T follicular helper cell (primary cell): ENCODE results near the gene ZDHHC11.
"Not testable (repeated sequence)": the region's sequence is repeated elsewhere in the genome, so short reads cannot be mapped to it uniquely, and the experiment has no call there.

Experiments used
- DNase-seq: peaks from one replicate; pipeline ENCODE4 v3.0.0-alpha.2; 2020; ENCODE audit warnings: low read depth

The ZDHHC11 gene

GRCh38 chr5:761059-761771 is 89.6 kb downstream of the ZDHHC11 start:
- DNase-seq = no peak

- no peak for DNase-seq
Measured at GRCh38 chr5:760363-761058, 90.3 kb downstream of the ZDHHC11 start.

GRCh38 chr5:759781-760362 is 90.9 kb downstream of the ZDHHC11 start:
- no peak for DNase-seq

- peak; percentile 50 for DNase-seq
Measured at GRCh38 chr5:759111-759751, 91.6 kb downstream of the ZDHHC11 start.

- no peak for DNase-seq
Measured at GRCh38 chr5:758698-759053, 92.1 kb downstream of the ZDHHC11 start.

- no peak for DNase-seq
Measured at GRCh38 chr5:757931-758697, 92.7 kb downstream of the ZDHHC11 start.

GRCh38 chr5:757346-757930 is 93.3 kb downstream of the ZDHHC11 start:
- DNase-seq = no peak

GRCh38 chr5:756865-757345 is 93.9 kb downstream of the ZDHHC11 start:
- no peak for DNase-seq

GRCh38 chr5:756171-756570 is 94.6 kb downstream of the ZDHHC11 start:
- no peak for DNase-seq

GRCh38 chr5:754143-754632 is 96.6 kb downstream of the ZDHHC11 start:
- DNase-seq = not testable (repeated sequence)

- DNase-seq = not testable (repeated sequence)
Measured at GRCh38 chr5:753567-754142, 97.1 kb downstream of the ZDHHC11 start.

- DNase-seq = not testable (repeated sequence)
Measured at GRCh38 chr5:752532-753115, 98.2 kb downstream of the ZDHHC11 start.

- not testable (repeated sequence) for DNase-seq
Measured at GRCh38 chr5:751992-752391, 98.8 kb downstream of the ZDHHC11 start.

- no peak for DNase-seq
Measured at GRCh38 chr5:751496-751895, 99.3 kb downstream of the ZDHHC11 start.

GRCh38 chr5:750226-750625 is 100.6 kb downstream of the ZDHHC11 start:
- DNase-seq = not testable (repeated sequence)

- DNase-seq = no peak
Measured at GRCh38 chr5:749101-749670, 101.6 kb downstream of the ZDHHC11 start.

GRCh38 chr5:748011-748980 is 102.5 kb downstream of the ZDHHC11 start:
- DNase-seq = not testable (repeated sequence)

- DNase-seq = not testable (repeated sequence)
Measured at GRCh38 chr5:747303-747844, 103.4 kb downstream of the ZDHHC11 start.
